ENCODE data around the gene B2M. TPM values are rescaled to one million over a fixed set of nuclear protein-coding genes. Genes with fewer than 3 reads are reported as not detected.
A peak's percentile ranks its signal among the peaks of the same experiment; 100 is the strongest.

Gene B2M
- total RNA-seq, 4 donors from 2014 or later = 2,056 to 2,934 (median 2,402) TPM

DNA sequence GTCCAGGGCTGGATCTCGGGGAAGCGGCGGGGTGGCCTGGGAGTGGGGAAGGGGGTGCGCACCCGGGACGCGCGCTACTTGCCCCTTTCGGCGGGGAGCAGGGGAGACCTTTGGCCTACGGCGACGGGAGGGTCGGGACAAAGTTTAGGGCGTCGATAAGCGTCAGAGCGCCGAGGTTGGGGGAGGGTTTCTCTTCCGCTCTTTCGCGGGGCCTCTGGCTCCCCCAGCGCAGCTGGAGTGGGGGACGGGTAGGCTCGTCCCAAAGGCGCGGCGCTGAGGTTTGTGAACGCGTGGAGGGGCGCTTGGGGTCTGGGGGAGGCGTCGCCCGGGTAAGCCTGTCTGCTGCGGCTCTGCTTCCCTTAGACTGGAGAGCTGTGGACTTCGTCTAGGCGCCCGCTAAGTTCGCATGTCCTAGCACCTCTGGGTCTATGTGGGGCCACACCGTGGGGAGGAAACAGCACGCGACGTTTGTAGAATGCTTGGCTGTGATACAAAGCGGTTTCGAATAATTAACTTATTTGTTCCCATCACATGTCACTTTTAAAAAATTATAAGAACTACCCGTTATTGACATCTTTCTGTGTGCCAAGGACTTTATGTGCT lies 527 bp downstream of the B2M start:
- peak; percentile 21 to 38 for DNase-seq (ENCODE audit: low spot score in 2 of 2)
- H3K27ac ChIP-seq = peak overlapping the region; percentile 98 to 100 (median 100)
- H3K4me1 ChIP-seq = peaks cover 0 to 44% (median 32%) of the 10 kb centered on the region in 4 donors
- no peaks in the 10 kb centered on the region for H3K9me3 ChIP-seq
- TF ChIP-seq, protein P1, sequence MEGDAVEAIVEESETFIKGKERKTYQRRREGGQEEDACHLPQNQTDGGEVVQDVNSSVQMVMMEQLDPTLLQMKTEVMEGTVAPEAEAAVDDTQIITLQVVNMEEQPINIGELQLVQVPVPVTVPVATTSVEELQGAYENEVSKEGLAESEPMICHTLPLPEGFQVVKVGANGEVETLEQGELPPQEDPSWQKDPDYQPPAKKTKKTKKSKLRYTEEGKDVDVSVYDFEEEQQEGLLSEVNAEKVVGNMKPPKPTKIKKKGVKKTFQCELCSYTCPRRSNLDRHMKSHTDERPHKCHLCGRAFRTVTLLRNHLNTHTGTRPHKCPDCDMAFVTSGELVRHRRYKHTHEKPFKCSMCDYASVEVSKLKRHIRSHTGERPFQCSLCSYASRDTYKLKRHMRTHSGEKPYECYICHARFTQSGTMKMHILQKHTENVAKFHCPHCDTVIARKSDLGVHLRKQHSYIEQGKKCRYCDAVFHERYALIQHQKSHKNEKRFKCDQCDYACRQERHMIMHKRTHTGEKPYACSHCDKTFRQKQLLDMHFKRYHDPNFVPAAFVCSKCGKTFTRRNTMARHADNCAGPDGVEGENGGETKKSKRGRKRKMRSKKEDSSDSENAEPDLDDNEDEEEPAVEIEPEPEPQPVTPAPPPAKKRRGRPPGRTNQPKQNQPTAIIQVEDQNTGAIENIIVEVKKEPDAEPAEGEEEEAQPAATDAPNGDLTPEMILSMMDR (IDR thresholded peaks at IDR 0.05) = peak in 1 of 5 experiments; percentile 6
- TF ChIP-seq EP300 (IDR thresholded peaks at IDR 0.05) = no peak
- no peaks in the 10 kb centered on the region for H3K27me3 ChIP-seq
- peaks cover 0 to 14% (median 6%) of the 10 kb centered on the region in 3 donors for H3K36me3 ChIP-seq
- peak overlapping the region; percentile 81 to 99 (median 90) for H3K4me3 ChIP-seq
- WGBS, 2 donors = 1% methylated on average over 31 to 44 of the region's 46 CpGs

DNA sequence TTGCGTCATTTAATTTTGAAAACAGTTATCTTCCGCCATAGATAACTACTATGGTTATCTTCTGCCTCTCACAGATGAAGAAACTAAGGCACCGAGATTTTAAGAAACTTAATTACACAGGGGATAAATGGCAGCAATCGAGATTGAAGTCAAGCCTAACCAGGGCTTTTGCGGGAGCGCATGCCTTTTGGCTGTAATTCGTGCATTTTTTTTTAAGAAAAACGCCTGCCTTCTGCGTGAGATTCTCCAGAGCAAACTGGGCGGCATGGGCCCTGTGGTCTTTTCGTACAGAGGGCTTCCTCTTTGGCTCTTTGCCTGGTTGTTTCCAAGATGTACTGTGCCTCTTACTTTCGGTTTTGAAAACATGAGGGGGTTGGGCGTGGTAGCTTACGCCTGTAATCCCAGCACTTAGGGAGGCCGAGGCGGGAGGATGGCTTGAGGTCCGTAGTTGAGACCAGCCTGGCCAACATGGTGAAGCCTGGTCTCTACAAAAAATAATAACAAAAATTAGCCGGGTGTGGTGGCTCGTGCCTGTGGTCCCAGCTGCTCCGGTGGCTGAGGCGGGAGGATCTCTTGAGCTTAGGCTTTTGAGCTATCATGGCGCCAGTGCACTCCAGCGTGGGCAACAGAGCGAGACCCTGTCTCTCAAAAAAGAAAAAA lies 1.2 kb downstream of the B2M start:
- TF ChIP-seq POLR2A (IDR thresholded peaks at IDR 0.05) = peak; percentile 32 to 55
- peak in 1 of 2 donors; percentile 90 for TF ChIP-seq EP300 (IDR thresholded peaks at IDR 0.05)
- TF ChIP-seq, protein P1 (IDR thresholded peaks at IDR 0.05) = no peak
- Histone ChIP-seq H3K27ac (peak overlapping the region; percentile 98 to 100 (median 100)), H3K36me3 (peaks cover 0 to 21% (median 13%) of the 10 kb centered on the region in 3 donors), H3K27me3 (no peaks in the 10 kb centered on the region), H3K4me3 (peak overlapping the region; percentile 81 to 99 (median 90)), H3K4me1 (peaks cover 0 to 44% (median 32%) of the 10 kb centered on the region in 4 donors), H3K9me3 (no peaks in the 10 kb centered on the region)
- peak; percentile 35 to 88 for DNase-seq (ENCODE audit: low spot score in 2 of 2)
- WGBS, 2 donors = 11 to 13% methylated on average over 24 of the region's 24 CpGs

DNA sequence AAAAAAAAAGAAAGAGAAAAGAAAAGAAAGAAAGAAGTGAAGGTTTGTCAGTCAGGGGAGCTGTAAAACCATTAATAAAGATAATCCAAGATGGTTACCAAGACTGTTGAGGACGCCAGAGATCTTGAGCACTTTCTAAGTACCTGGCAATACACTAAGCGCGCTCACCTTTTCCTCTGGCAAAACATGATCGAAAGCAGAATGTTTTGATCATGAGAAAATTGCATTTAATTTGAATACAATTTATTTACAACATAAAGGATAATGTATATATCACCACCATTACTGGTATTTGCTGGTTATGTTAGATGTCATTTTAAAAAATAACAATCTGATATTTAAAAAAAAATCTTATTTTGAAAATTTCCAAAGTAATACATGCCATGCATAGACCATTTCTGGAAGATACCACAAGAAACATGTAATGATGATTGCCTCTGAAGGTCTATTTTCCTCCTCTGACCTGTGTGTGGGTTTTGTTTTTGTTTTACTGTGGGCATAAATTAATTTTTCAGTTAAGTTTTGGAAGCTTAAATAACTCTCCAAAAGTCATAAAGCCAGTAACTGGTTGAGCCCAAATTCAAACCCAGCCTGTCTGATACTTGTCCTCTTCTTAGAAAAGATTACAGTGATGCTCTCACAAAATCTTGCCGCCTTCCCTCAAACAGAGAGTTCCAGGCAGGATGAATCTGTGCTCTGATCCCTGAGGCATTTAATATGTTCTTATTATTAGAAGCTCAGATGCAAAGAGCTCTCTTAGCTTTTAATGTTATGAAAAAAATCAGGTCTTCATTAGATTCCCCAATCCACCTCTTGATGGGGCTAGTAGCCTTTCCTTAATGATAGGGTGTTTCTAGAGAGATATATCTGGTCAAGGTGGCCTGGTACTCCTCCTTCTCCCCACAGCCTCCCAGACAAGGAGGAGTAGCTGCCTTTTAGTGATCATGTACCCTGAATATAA lies 2.0 kb downstream of the B2M start:
- peaks cover 0 to 44% (median 32%) of the 10 kb centered on the region in 4 donors for H3K4me1 ChIP-seq
- peak overlapping the region; percentile 81 to 99 (median 90) for H3K4me3 ChIP-seq
- DNase-seq (ENCODE audit: low spot score in 2 of 2) = no peak
- peak overlapping the region; percentile 98 to 100 (median 100) for H3K27ac ChIP-seq
- peaks cover 0 to 29% (median 18%) of the 10 kb centered on the region in 3 donors for H3K36me3 ChIP-seq
- TF ChIP-seq EP300 (IDR thresholded peaks at IDR 0.05) = no peak
- TF ChIP-seq, protein P1 (IDR thresholded peaks at IDR 0.05) = peak in 1 of 5 experiments; percentile 11
- no peaks in the 10 kb centered on the region for H3K27me3 ChIP-seq
- no peaks in the 10 kb centered on the region for H3K9me3 ChIP-seq
- 68 to 74% methylated on average over 5 of the region's 5 CpGs for WGBS, 2 donors

DNA sequence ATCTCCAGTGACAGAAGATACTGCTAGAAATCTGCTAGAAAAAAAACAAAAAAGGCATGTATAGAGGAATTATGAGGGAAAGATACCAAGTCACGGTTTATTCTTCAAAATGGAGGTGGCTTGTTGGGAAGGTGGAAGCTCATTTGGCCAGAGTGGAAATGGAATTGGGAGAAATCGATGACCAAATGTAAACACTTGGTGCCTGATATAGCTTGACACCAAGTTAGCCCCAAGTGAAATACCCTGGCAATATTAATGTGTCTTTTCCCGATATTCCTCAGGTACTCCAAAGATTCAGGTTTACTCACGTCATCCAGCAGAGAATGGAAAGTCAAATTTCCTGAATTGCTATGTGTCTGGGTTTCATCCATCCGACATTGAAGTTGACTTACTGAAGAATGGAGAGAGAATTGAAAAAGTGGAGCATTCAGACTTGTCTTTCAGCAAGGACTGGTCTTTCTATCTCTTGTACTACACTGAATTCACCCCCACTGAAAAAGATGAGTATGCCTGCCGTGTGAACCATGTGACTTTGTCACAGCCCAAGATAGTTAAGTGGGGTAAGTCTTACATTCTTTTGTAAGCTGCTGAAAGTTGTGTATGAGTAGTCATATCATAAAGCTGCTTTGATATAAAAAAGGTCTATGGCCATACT lies 4.0 kb downstream of the B2M start:
- Histone ChIP-seq H3K36me3 (peaks cover 0 to 48% (median 20%) of the 10 kb centered on the region in 3 donors), H3K27ac (peak overlapping the region in 2 of 4 donors; percentile 99 to 100), H3K27me3 (no peaks in the 10 kb centered on the region), H3K9me3 (no peaks in the 10 kb centered on the region), H3K4me3 (no peak overlapping the region), H3K4me1 (peaks cover 0 to 36% (median 26%) of the 10 kb centered on the region in 4 donors)
- TF ChIP-seq, protein P1 (IDR thresholded peaks at IDR 0.05) = no peak
- TF ChIP-seq POLR2A (IDR thresholded peaks at IDR 0.05) (no peak), EP300 (IDR thresholded peaks at IDR 0.05) (no peak)
- 79 to 85% methylated on average over 6 of the region's 6 CpGs for whole genome bisulfite sequencing, 2 donors
- no peak for DNase-seq (ENCODE audit: low spot score in 2 of 2)
